PC-9 (cell line): Measurements from ENCODE around the gene TSPAN11. TPM values are rescaled to one million over a fixed set of nuclear protein-coding genes. Genes with fewer than 3 reads are reported as not detected.

Experiments used
- BruUV-seq: library from RNA; stranded (reverse); fragments of 400-500 nt; replicated peaks from 2 replicates; lab custom pipeline; 2021; lab: Mats Ljungman, UMichigan
- CTCF ChIA-PET: fragments of 300-600 bp; sonication (Branson Sonifier 250); formaldehyde crosslinking; loops from one replicate; lab custom pipeline; 2022; ENCODE audit warnings: antibody characterized with exemption; lab: Charles Lee
- POLR2A ChIA-PET: fragments of 300-600 bp; sonication (Branson Sonifier 250); formaldehyde crosslinking; loops from one replicate; lab custom pipeline; 2022; ENCODE audit warnings: antibody characterized with exemption; ENCODE audit not compliant: unreplicated experiment; lab: Charles Lee
- DNase-seq, 2 experiments: peaks; one replicate each; pipeline versions ENCODE4 v3.0.0 to v3.0.0-alpha.2; 2015 to 2022; ENCODE audit warnings: mixed read lengths in 1 of 2
- H2AFZ ChIP-seq: fragments of 200-600 bp; sonication (generic); 2 replicates; pipeline ENCODE4 v1.8.1; 2017; ENCODE audit warnings: antibody characterized with exemption
- H3F3A ChIP-seq: fragments of 200-600 bp; sonication (generic); 2 replicates; pipeline ENCODE4 v1.8.1; 2017; ENCODE audit warnings: antibody characterized with exemption, mild to moderate bottlenecking, low read depth; ENCODE audit not compliant: insufficient read depth
- H3K27ac ChIP-seq: fragments of 200-600 bp; sonication (generic); 2 replicates; pipeline ENCODE4 v1.6.1; 2016; ENCODE audit warnings: mixed run types
- H3K27me3 ChIP-seq: fragments of 200-600 bp; sonication (generic); 2 replicates; pipeline ENCODE4 v1.6.1; 2016; ENCODE audit warnings: low read depth, mixed run types; ENCODE audit not compliant: insufficient read depth
- H3K36me3 ChIP-seq: fragments of 200-600 bp; sonication (generic); 2 replicates; pipeline ENCODE4 v1.6.1; 2016; ENCODE audit warnings: low read depth, mixed run types
- H3K4me1 ChIP-seq: fragments of 200-600 bp; sonication (generic); replicated peaks from 2 replicates; pipeline ENCODE4 v1.6.1; 2016; ENCODE audit warnings: mixed run types; ENCODE audit not compliant: insufficient read depth
- H3K4me2 ChIP-seq: fragments of 200-600 bp; sonication (generic); 2 replicates; pipeline ENCODE4 v1.6.1; 2017; ENCODE audit warnings: mixed run types
- H3K4me3 ChIP-seq: fragments of 200-600 bp; sonication (generic); 2 replicates; pipeline ENCODE4 v1.6.1; 2016; ENCODE audit warnings: mixed run types
- H3K79me2 ChIP-seq: fragments of 200-600 bp; sonication (generic); 2 replicates; pipeline ENCODE4 v1.6.1; 2017; ENCODE audit warnings: low read depth, mixed run types
- H3K9me2 ChIP-seq: fragments of 200-600 bp; sonication (generic); 2 replicates; pipeline ENCODE4 v1.8.1; 2017; ENCODE audit warnings: mild to moderate bottlenecking; ENCODE audit not compliant: insufficient read depth
- H3K9me3 ChIP-seq: fragments of 200-600 bp; sonication (generic); 2 replicates; pipeline ENCODE4 v1.8.1; 2016; ENCODE audit warnings: low read depth; ENCODE audit not compliant: insufficient read depth
- H4K20me1 ChIP-seq: fragments of 200-600 bp; sonication (generic); 2 replicates; pipeline ENCODE4 v1.8.1; 2017; ENCODE audit not compliant: insufficient read depth
- EZH2 ChIP-seq: fragments of 200-600 bp; sonication (generic); IDR thresholded peaks from 2 replicates; pipeline ENCODE4 v1.8.0; 2017; ENCODE audit warnings: antibody characterized with exemption, low read depth
- intact Hi-C: fragments of 100-400 bp; cut with micrococcal nuclease; formaldehyde crosslinking; loops from one replicate; pipeline ENCODE4 v1.10.0; 2022; ENCODE audit not compliant: unreplicated experiment
- total RNA-seq: library from RNA; stranded (reverse); gene quantifications from 2 replicates; pipeline ENCODE4 v1.2.3, GENCODE V29; 2021
- TF ChIP-seq, protein P1 (sequence below): fragments of 200-600 bp; sonication (generic); conservative IDR thresholded peaks from 2 replicates; pipeline ENCODE4 v1.6.1; 2017; ENCODE audit warnings: mixed run types, antibody characterized with exemption, mild to moderate bottlenecking, moderate library complexity

The TSPAN11 gene
- total RNA-seq, 1 experiment from 2014 or later: not detected

DNA sequence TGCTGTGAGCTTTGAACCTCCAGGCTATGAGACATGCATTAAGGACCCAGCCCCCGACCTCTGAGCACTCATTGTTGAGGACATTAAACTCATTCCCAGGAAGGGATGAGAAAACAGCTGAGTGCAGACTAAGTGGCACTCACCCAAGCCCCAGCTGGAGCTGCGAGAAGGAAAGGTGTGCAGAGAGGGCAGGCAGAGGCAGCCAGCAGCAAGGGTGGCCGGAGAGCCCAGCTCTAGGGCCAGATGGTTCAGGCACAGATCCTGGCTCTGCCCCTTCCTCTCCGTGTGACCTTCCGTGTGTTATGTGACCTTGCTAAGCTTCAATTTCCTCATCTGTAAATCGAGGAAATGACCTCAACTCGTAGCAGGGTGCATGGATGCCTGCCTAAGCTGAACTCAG is 3.7 kb downstream of the TSPAN11 start:
- H3K4me2 ChIP-seq: no peak overlapping the region
- CTCF ChIA-PET: no interaction called here
- H3K9me2 ChIP-seq: no peaks in the 10 kb centered on the region
- H3K27me3 ChIP-seq: peaks cover 17% of the 10 kb centered on the region
- no TSS peak for BruUV-seq
- H3K27ac ChIP-seq: no peak overlapping the region
- H3K4me1 ChIP-seq: 0 out of 2 replicates have a peak, but pooled peaks cover 5% of the 10 kb centered on the region
- no peaks in the 10 kb centered on the region for H4K20me1 ChIP-seq
- no peak for TF ChIP-seq EZH2
- TF ChIP-seq, protein P1, sequence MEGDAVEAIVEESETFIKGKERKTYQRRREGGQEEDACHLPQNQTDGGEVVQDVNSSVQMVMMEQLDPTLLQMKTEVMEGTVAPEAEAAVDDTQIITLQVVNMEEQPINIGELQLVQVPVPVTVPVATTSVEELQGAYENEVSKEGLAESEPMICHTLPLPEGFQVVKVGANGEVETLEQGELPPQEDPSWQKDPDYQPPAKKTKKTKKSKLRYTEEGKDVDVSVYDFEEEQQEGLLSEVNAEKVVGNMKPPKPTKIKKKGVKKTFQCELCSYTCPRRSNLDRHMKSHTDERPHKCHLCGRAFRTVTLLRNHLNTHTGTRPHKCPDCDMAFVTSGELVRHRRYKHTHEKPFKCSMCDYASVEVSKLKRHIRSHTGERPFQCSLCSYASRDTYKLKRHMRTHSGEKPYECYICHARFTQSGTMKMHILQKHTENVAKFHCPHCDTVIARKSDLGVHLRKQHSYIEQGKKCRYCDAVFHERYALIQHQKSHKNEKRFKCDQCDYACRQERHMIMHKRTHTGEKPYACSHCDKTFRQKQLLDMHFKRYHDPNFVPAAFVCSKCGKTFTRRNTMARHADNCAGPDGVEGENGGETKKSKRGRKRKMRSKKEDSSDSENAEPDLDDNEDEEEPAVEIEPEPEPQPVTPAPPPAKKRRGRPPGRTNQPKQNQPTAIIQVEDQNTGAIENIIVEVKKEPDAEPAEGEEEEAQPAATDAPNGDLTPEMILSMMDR: no peak
- no peaks in the 10 kb centered on the region for H3K36me3 ChIP-seq
- POLR2A ChIA-PET: no interaction called here
- H3F3A ChIP-seq: no peaks in the 10 kb centered on the region
- DNase-seq: no peak
- intact Hi-C loops: no loop called here
- H3K9me3 ChIP-seq: no peaks in the 10 kb centered on the region
- H2AFZ ChIP-seq: no peak overlapping the region
- H3K4me3 ChIP-seq: no peak overlapping the region
- H3K79me2 ChIP-seq: no peaks in the 10 kb centered on the region

DNA sequence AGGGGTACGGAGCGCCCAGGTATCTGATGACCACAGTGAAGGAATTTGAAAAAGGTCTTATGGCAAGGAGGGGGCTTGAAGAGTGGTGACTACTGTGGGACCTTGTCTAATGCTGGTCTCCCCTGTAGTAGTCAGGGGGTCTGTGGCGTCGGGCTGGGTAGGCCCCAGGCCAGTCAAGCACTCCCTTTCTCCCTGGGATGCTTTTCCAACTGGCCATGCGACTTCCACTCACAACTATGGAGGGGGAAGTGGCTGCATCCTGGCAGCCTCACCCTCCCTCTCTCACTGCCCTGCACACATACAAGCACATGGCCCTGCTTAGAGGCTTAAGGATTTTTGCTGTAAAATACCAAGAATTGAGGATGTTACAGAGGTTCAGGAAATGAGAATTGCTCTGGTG is 4.1 kb downstream of the TSPAN11 start:
- Histone ChIP-seq H3K9me2 (no peaks in the 10 kb centered on the region), H3K4me2 (no peak overlapping the region), H3K4me3 (no peak overlapping the region), H2AFZ (no peak overlapping the region), H3K27me3 (peaks cover 13% of the 10 kb centered on the region), H3K36me3 (no peaks in the 10 kb centered on the region), H3K79me2 (no peaks in the 10 kb centered on the region), H3K27ac (no peak overlapping the region), H3K9me3 (no peaks in the 10 kb centered on the region), H3K4me1 (0 out of 2 replicates have a peak, but pooled peaks cover 5% of the 10 kb centered on the region), H4K20me1 (no peaks in the 10 kb centered on the region), H3F3A (no peaks in the 10 kb centered on the region)
- no peak for TF ChIP-seq EZH2
- TF ChIP-seq, protein P1: no peak
- intact Hi-C loops: no loop called here
- DNase-seq: no peak
- BruUV-seq: no TSS peak
- ChIA-PET CTCF (no interaction called here), POLR2A (no interaction called here)

DNA sequence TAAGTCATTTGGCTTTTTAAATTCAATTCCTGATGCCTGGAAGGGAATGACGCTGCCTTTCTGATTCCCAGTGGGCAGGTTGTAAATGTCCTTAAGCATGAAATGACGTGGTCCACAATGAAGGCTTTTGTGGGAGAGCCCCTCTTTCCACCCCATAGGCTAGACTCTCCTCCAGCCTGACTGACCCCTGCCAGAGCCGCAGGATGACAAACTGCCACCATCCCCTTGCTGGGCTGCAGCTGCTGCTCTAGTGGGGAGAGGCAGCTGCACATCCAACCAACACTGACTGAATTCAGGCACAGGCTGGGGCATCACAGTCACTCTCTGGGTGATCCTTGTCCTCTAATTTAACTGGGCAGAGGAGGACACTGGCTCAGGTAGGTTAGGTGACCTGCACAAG is 6.3 kb downstream of the TSPAN11 start:
- no peaks in the 10 kb centered on the region for H3K9me2 ChIP-seq
- intact Hi-C loops: no loop called here
- H3K4me3 ChIP-seq: no peak overlapping the region
- no peaks in the 10 kb centered on the region for H3F3A ChIP-seq
- BruUV-seq: no TSS peak
- H3K79me2 ChIP-seq: no peaks in the 10 kb centered on the region
- CTCF ChIA-PET: no interaction called here
- H3K27ac ChIP-seq: no peak overlapping the region
- H2AFZ ChIP-seq: no peak overlapping the region
- no peak for DNase-seq
- H3K9me3 ChIP-seq: no peaks in the 10 kb centered on the region
- H3K27me3 ChIP-seq: peaks cover 10% of the 10 kb centered on the region
- H3K4me2 ChIP-seq: no peak overlapping the region
- POLR2A ChIA-PET: no interaction called here
- no peaks in the 10 kb centered on the region for H3K36me3 ChIP-seq
- 0 out of 2 replicates have a peak, but pooled peaks cover 5% of the 10 kb centered on the region for H3K4me1 ChIP-seq
- H4K20me1 ChIP-seq: no peaks in the 10 kb centered on the region
- TF ChIP-seq, protein P1: no peak
- TF ChIP-seq EZH2: no peak
